Adrenal gland (tissue), 12 donors: ENCODE measurements around the gene PSAPL1. TPM values are rescaled to one million over a fixed set of nuclear protein-coding genes. Genes with fewer than 3 reads are reported as not detected.
A peak's percentile ranks its signal among the peaks of the same experiment; 100 is the strongest.

Experiments used
- DNase-seq, 7 donors: peaks; one replicate each; pipeline ENCODE4 v3.0.0-alpha.2; 2019 to 2020
- H3K27ac ChIP-seq, 5 donors: fragments of 200-600 bp; sonication (generic) in 4 of 5; 1 replicate in 3 of 5; 2 replicates in 2 of 5; pipeline versions ENCODE4 v1.5.1 to v1.8.0; 2016 to 2020; ENCODE audit warnings: mild to moderate bottlenecking in 1 of 5
- H3K27me3 ChIP-seq: fragments of 200-600 bp; 2 replicates; pipeline ENCODE4 v1.8.0; 2021
- H3K36me3 ChIP-seq, 2 donors: fragments of 200-600 bp; replicated peaks in 1 of 2; 1 replicate in 1 of 2; 2 replicates in 1 of 2; pipeline versions ENCODE4 v1.5.1 to v1.8.0; 2018 to 2022
- H3K4me1 ChIP-seq, 2 donors: fragments of 200-600 bp; replicated peaks in 1 of 2; 1 replicate in 1 of 2; 2 replicates in 1 of 2; pipeline versions ENCODE4 v1.5.1 to v1.8.0; 2018 to 2021
- H3K4me3 ChIP-seq, 4 donors: fragments of 200-600 bp; sonication (generic) in 3 of 4; one replicate each; pipeline ENCODE4 v1.5.1; 2016 to 2018
- H3K9me3 ChIP-seq, 3 donors: fragments of 200-600 bp; sonication (generic) in 1 of 3; replicated peaks in 1 of 3; 1 replicate in 2 of 3; 2 replicates in 1 of 3; pipeline versions ENCODE4 v1.5.1 to v1.8.0; 2016 to 2021
- POLR2A ChIP-seq, 2 donors: fragments of 450-650 bp; IDR thresholded peaks; one replicate each; pipeline ENCODE4 v1.6.1; 2017; ENCODE audit warnings: antibody characterized with exemption in 2 of 2, mild to moderate bottlenecking in 2 of 2, moderate library complexity in 1 of 2
- WGBS, 4 donors: extraction: QIAGEN DNeasy Blood & Tissue Kit in 2 of 4; methylation state at CpG; one replicate each; pipeline versions ENCODE4 v1.1.5 to v1.1.7; 2013 to 2017; 5-methylcytosine and 5-hydroxymethylcytosine counted together
- intact Hi-C, 2 donors: fragments of 100-400 bp; cut with DNase I; formaldehyde crosslinking; loops; one replicate each; pipeline versions ENCODE4 v1.14.1 to v1.15.0; 2022 to 2023
- polyA plus RNA-seq, 3 donors: library from polyadenylated mRNA; stranded (reverse); fragments of 200-250 nt in 2 of 3; fragments of 350-450 nt in 1 of 3; fragmentation: Illumina TruSeq in 1 of 3; extraction: RNeasy Lipid Tissue Mini Kit (QIAGEN cat#74804) in 1 of 3; gene quantifications; one replicate each; pipeline ENCODE4 v1.2.3, GENCODE V29; 2013 to 2014
- total RNA-seq, 9 donors: library from RNA; depleted of rRNA in 4 of 9; stranded (reverse); fragments of >200 nt in 4 of 9; fragments of 120-200 nt in 1 of 9; fragmentation: NEBNext Ultra II Directional in 1 of 9; extraction: Animal tissue kit (Norgen Biotek cat#: 25700) in 1 of 9; gene quantifications; one replicate each; pipeline versions ENCODE4 v1.1.0 to v1.2.4, GENCODE V29; 2013 to 2023
- TF ChIP-seq, protein P1 (sequence below), 6 experiments: fragments of 450-650 bp in 4 of 6; fragments of 200-600 bp in 2 of 6; sonication (generic) in 1 of 6; IDR thresholded peaks; 1 replicate in 5 of 6; 2 replicates in 1 of 6; pipeline versions ENCODE4 v1.5.1 to v1.8.0; 2016 to 2021; ENCODE audit warnings: antibody characterized with exemption in 6 of 6, mild to moderate bottlenecking in 2 of 6, moderate library complexity in 1 of 6
- donor health status: healthy with polysubstance abuse.
- donor health status: Bipolar disorder and iron deficiency.
- donor health status: DM: yes; HTN: yes; CAD: no.
- donor health status: DM: no; HTN: no; CAD: no.
- donor health status: DM: no; HTN: no; CAD: no.
- donor health status: DM: yes; HTN: yes; CAD: no.

Gene PSAPL1
- total and polyA plus RNA-seq, 12 donors: 0.03 to 0.08 TPM; not detected in 10

DNA sequence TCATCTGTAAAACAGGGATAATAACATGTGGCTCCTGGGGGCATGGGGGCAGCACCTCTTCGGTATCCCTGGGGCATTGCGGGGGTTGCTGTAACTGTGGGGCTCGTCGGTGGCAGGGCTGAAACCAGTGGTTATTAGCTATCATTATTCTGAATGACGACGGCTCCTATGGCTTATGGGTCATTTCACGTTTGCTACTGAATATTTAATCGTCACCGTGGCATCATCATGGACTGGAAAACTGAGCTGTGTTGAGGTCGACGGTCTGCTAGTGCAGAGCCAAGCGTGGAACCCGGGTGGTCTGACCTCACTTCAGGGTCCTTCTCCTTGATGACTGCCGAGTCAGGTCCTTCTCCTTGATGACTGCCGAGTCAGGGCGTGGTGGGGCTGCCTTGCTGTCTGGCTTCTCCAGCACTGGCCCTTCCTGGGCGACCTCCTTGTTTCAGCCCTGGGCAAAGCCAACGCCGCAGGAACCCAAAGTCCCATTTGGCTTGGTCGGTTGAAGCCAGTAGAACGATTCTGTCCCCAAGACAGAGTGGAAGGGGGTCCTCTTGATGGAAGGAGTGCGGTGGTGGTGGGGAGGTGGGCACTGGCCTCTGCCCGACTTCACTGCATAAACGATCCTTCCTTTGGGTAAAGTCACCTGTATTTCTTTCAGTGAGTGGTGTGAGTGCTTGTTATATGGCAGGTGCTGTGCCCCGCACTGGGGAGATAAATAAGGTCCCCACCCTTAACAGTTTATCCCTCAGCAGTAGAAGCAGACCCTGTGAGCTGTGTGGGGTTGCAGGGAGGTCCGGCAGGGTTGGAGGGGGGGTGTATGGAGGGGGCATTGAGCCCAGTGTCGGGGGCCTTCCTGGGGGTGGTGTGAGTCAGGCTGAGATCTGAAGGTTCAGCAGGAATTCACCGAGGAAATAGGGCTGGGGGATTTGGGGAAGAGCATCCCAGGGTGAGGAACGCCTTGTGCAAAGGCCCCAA lies 40.8 kb downstream of the PSAPL1 start:
- Histone ChIP-seq H3K27me3 (peaks cover 7% of the 10 kb centered on the region), H3K4me1 (no peaks in the 10 kb centered on the region), H3K4me3 (no peak overlapping the region), H3K27ac (no peak overlapping the region), H3K9me3 (no peaks in the 10 kb centered on the region), H3K36me3 (no peaks in the 10 kb centered on the region)
- 69 to 78% (median 76%) methylated on average over 16 to 29 of the region's 29 CpGs for WGBS, 4 donors
- intact Hi-C loops: no loop called here
- DNase-seq: peak in 1 of 7 donors; percentile 20
- TF ChIP-seq POLR2A (IDR thresholded peaks at IDR 0.05): no peak
- TF ChIP-seq, protein P1, sequence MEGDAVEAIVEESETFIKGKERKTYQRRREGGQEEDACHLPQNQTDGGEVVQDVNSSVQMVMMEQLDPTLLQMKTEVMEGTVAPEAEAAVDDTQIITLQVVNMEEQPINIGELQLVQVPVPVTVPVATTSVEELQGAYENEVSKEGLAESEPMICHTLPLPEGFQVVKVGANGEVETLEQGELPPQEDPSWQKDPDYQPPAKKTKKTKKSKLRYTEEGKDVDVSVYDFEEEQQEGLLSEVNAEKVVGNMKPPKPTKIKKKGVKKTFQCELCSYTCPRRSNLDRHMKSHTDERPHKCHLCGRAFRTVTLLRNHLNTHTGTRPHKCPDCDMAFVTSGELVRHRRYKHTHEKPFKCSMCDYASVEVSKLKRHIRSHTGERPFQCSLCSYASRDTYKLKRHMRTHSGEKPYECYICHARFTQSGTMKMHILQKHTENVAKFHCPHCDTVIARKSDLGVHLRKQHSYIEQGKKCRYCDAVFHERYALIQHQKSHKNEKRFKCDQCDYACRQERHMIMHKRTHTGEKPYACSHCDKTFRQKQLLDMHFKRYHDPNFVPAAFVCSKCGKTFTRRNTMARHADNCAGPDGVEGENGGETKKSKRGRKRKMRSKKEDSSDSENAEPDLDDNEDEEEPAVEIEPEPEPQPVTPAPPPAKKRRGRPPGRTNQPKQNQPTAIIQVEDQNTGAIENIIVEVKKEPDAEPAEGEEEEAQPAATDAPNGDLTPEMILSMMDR (IDR thresholded peaks at IDR 0.05): no peak

DNA sequence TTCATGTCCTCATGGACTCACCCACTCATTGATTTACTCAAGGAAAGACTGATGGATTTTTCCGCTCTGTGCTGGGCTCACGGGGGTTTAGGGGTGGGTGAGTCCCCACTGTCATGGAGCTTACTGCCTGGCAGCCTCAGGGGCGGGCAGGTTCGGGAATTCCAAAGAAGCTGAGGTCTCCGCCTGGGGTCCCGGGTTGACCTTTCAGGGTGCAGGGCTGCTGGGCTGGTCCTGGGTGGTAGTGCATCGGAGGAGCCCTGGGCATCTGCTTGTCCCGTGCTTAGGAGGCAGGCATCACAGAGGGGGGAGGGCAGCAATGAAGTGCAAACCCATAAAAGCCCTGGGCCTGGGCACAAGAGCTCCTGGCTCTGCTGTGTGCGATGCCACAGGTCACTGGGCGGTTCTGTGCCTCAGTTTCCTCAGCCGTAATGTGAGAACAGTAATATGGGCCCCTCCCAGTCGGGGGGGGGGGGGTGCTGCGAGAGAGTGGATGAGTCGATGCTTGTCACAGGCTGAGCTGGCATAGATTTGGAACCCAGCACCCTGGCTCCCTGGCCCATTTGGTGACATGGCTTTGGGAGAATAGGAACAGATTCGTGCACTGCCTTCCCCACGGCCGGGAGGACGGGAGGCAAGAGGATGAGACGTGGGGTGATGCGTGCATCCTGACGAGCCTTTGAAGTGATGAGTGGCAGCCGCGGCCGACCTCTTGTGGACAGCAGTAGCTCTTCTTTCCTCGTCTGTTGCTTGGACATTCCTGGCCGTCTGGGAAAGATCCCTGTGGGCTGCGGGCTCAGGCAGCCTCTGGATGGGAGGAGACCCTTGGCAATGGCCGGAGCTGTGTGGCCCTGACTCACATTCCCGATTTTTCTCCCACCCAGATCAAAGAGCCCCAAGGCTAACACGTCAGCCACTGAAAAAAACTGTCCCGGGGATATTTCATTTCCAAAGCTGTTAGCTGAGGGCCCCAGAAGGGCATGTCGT lies 42.0 kb downstream of the PSAPL1 start:
- H3K27me3 ChIP-seq: peaks cover 7% of the 10 kb centered on the region
- TF ChIP-seq, protein P1 (IDR thresholded peaks at IDR 0.05): peak in 2 of 6 experiments; percentile 9 to 17
- no peak for TF ChIP-seq POLR2A (IDR thresholded peaks at IDR 0.05)
- intact Hi-C loops: no loop called here
- peak in 2 of 7 donors; percentile 38 to 48 for DNase-seq
- H3K27ac ChIP-seq: no peak overlapping the region
- H3K36me3 ChIP-seq: no peaks in the 10 kb centered on the region
- 44 to 60% (median 51%) methylated on average over 11 to 32 of the region's 32 CpGs for WGBS, 4 donors
- H3K4me3 ChIP-seq: no peak overlapping the region
- H3K9me3 ChIP-seq: no peaks in the 10 kb centered on the region
- no peaks in the 10 kb centered on the region for H3K4me1 ChIP-seq

DNA sequence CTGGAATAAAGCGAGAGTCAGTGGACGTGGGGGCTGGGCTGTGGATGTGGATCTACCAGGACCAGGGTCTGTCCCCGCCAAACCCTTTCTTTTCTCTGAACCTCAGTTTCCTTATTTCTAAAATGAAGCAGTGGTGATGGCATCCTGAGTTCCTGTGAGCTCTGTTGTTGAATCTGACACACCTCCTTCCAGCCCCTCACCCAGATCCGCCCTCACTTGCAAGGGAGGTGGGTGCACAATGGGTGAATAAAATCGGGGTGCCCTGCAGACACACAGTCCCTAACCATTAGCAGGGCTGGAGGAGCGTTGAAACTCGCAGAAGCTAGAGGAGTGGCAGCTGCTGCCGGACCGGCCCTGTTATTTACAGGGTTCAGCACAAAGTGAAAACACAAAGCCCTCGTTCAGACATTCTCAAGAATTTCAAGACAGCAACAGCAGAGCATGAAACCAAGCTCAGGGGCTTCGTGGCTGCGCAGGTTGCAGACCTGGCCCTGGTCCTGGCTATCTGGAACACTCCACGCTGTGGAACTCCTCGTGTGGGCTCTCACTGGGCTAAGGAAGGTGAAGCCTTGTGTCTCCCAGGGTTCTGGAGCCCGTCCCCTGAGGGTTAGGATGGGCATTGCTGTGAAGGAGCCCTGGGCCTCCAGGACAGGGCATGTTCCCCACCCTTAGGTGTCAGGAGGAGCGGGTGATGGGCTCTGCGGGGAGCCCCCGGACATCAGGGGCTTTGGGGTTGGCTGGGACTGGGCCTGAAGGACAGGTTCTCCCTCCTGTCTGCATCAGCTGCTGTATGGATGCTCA lies 42.9 kb downstream of the PSAPL1 start:
- Histone ChIP-seq H3K9me3 (no peaks in the 10 kb centered on the region), H3K4me1 (no peaks in the 10 kb centered on the region), H3K4me3 (no peak overlapping the region), H3K36me3 (no peaks in the 10 kb centered on the region), H3K27me3 (peaks cover 7% of the 10 kb centered on the region), H3K27ac (no peak overlapping the region)
- intact Hi-C loops: no loop called here
- peak in 1 of 7 donors; percentile 35 for DNase-seq
- TF ChIP-seq, protein P1 (IDR thresholded peaks at IDR 0.05): no peak
- TF ChIP-seq POLR2A (IDR thresholded peaks at IDR 0.05): no peak
- WGBS, 4 donors: 71 to 87% (median 79%) methylated on average over 14 to 18 of the region's 18 CpGs
